Liver (tissue), 9 donors: ENCODE data around the gene ZSWIM4. TPM values are rescaled to one million over a fixed set of nuclear protein-coding genes. Genes with fewer than 3 reads are reported as not detected.

Experiments used
- DNase-seq: peaks from one replicate; pipeline ENCODE4 v3.0.0-alpha.2; 2017; ENCODE audit warnings: low spot score
- H3K27ac ChIP-seq, 2 donors: one replicate each; pipeline ENCODE4 v1.7.0; 2013; ENCODE audit warnings: inconsistent platforms in 2 of 2, low read length in 2 of 2, control low read depth in 1 of 2, low read depth in 1 of 2, mild to moderate bottlenecking in 1 of 2
- H3K27me3 ChIP-seq, 4 donors: one replicate each; pipeline versions ENCODE4 v1.6.1 to v1.7.0; 2013; ENCODE audit warnings: low read length in 3 of 4, inconsistent platforms in 1 of 4, mild to moderate bottlenecking in 1 of 4, moderate library complexity in 1 of 4; ENCODE audit not compliant: control insufficient read depth in 4 of 4, insufficient read depth in 4 of 4
- H3K36me3 ChIP-seq, 4 donors: one replicate each; pipeline versions ENCODE4 v1.6.1 to v1.7.0; 2013; ENCODE audit warnings: low read length in 3 of 4, mild to moderate bottlenecking in 3 of 4, low read depth in 1 of 4, moderate library complexity in 1 of 4; ENCODE audit not compliant: control insufficient read depth in 4 of 4, insufficient read depth in 3 of 4
- H3K4me1 ChIP-seq, 4 donors: one replicate each; pipeline versions ENCODE4 v1.6.1 to v1.7.0; 2013; ENCODE audit warnings: low read length in 3 of 4, mild to moderate bottlenecking in 3 of 4, moderate library complexity in 1 of 4; ENCODE audit not compliant: control insufficient read depth in 4 of 4, insufficient read depth in 4 of 4
- H3K4me3 ChIP-seq, 3 donors: one replicate each; pipeline versions ENCODE4 v1.6.1 to v1.7.0; 2013; ENCODE audit warnings: low read length in 3 of 3, control low read depth in 1 of 3, low read depth in 1 of 3, mild to moderate bottlenecking in 1 of 3
- H3K9ac ChIP-seq, 2 donors: one replicate each; pipeline ENCODE4 v1.7.0; 2013; ENCODE audit warnings: low read length in 2 of 2, mild to moderate bottlenecking in 2 of 2, moderate library complexity in 2 of 2, control low read depth in 1 of 2, low read depth in 1 of 2
- H3K9me3 ChIP-seq, 4 donors: one replicate each; pipeline versions ENCODE4 v1.6.1 to v1.7.0; 2013; ENCODE audit warnings: low read length in 3 of 4; ENCODE audit not compliant: control insufficient read depth in 4 of 4
- EGR1 ChIP-seq, 2 donors: IDR thresholded peaks; 2 replicates each; pipeline ENCODE4 v1.6.1; 2016 to 2018; ENCODE audit warnings: antibody characterized with exemption in 2 of 2, low read depth in 2 of 2
- FOXA1 ChIP-seq: IDR thresholded peaks from 2 replicates; pipeline ENCODE4 v1.6.1; 2016; ENCODE audit warnings: antibody characterized with exemption
- FOXA2 ChIP-seq: IDR thresholded peaks from 2 replicates; pipeline ENCODE4 v1.6.1; 2016; ENCODE audit warnings: antibody characterized with exemption
- GABPA ChIP-seq, 2 donors: IDR thresholded peaks in 1 of 2; conservative IDR thresholded peaks in 1 of 2; 2 replicates each; pipeline ENCODE4 v1.6.1; 2016; ENCODE audit warnings: antibody characterized with exemption in 2 of 2, mild to moderate bottlenecking in 1 of 2, moderate library complexity in 1 of 2
- HNF4A ChIP-seq, 2 donors: conservative IDR thresholded peaks; 2 replicates each; pipeline ENCODE4 v1.6.1; 2016; ENCODE audit warnings: antibody characterized with exemption in 2 of 2, mild to moderate bottlenecking in 2 of 2
- JUND ChIP-seq, 2 donors: IDR thresholded peaks; 2 replicates each; pipeline ENCODE4 v1.6.1; 2016; ENCODE audit warnings: antibody characterized with exemption in 2 of 2
- NR2F2 ChIP-seq: IDR thresholded peaks from 2 replicates; pipeline ENCODE4 v1.6.1; 2016; ENCODE audit warnings: antibody characterized with exemption
- RAD21 ChIP-seq, 2 donors: IDR thresholded peaks; 2 replicates each; pipeline ENCODE4 v1.6.1; 2016; ENCODE audit warnings: antibody characterized with exemption in 2 of 2, mild to moderate bottlenecking in 2 of 2
- RXRA ChIP-seq, 2 donors: IDR thresholded peaks; 2 replicates each; pipeline ENCODE4 v1.6.1; 2017 to 2018; ENCODE audit warnings: antibody characterized with exemption in 2 of 2, mild to moderate bottlenecking in 1 of 2
- SP1 ChIP-seq: IDR thresholded peaks from 2 replicates; pipeline ENCODE4 v1.6.1; 2018; ENCODE audit warnings: antibody characterized with exemption, mild to moderate bottlenecking
- TAF1 ChIP-seq: conservative IDR thresholded peaks from 2 replicates; pipeline ENCODE4 v1.6.1; 2016; ENCODE audit warnings: antibody characterized with exemption, mild to moderate bottlenecking
- YY1 ChIP-seq: IDR thresholded peaks from 2 replicates; pipeline ENCODE4 v1.6.1; 2016; ENCODE audit warnings: antibody characterized with exemption, mild to moderate bottlenecking
- WGBS: extraction: QIAGEN DNeasy Blood & Tissue Kit; methylation state at CpG from one replicate; pipeline ENCODE4 v1.1.7; 2013; 5-methylcytosine and 5-hydroxymethylcytosine counted together
- polyA plus RNA-seq, 2 donors: library from polyadenylated mRNA; stranded (reverse) in 1 of 2; unstranded in 1 of 2; fragments of 200-250 nt in 1 of 2; fragments of >200 nt in 1 of 2; fragmentation: Nextera tagmentation in 1 of 2; extraction: Ambion mirVana in 1 of 2; gene quantifications; one replicate each; pipeline versions ENCODE4 v1.2.1 to v1.2.3, GENCODE V29; 2013 to 2015
- total RNA-seq, 2 donors: library from RNA; depleted of rRNA; stranded (reverse); fragments of >200 nt; gene quantifications; one replicate each; pipeline ENCODE4 v1.2.3, GENCODE V29; 2014
- TF ChIP-seq, protein P1 (sequence below): IDR thresholded peaks from 2 replicates; pipeline ENCODE4 v1.6.1; 2016; ENCODE audit warnings: antibody characterized with exemption
- TF ChIP-seq, protein P2 (sequence below): IDR thresholded peaks from 2 replicates; pipeline ENCODE4 v1.6.1; 2016; ENCODE audit warnings: antibody characterized with exemption
- TF ChIP-seq, protein P3 (sequence below): fragments of 150-350 bp; IDR thresholded peaks from 2 replicates; pipeline ENCODE4 v1.5.1; 2017; ENCODE audit warnings: improper control_type of control experiment, low read depth, low read length; ENCODE audit not compliant: missing input control
- TF ChIP-seq, protein P4 (sequence below): IDR thresholded peaks from 2 replicates; pipeline ENCODE4 v1.6.1; 2016; ENCODE audit warnings: antibody characterized with exemption
- donor health status: healthy.
- donor health status: healthy.
- donor health status: healthy.
- donor health status: healthy.
- donor health status: healthy.

ZSWIM4 gene
- total and polyA plus RNA-seq, 4 donors: 0.14 to 2.2 (median 1.2) TPM

DNA sequence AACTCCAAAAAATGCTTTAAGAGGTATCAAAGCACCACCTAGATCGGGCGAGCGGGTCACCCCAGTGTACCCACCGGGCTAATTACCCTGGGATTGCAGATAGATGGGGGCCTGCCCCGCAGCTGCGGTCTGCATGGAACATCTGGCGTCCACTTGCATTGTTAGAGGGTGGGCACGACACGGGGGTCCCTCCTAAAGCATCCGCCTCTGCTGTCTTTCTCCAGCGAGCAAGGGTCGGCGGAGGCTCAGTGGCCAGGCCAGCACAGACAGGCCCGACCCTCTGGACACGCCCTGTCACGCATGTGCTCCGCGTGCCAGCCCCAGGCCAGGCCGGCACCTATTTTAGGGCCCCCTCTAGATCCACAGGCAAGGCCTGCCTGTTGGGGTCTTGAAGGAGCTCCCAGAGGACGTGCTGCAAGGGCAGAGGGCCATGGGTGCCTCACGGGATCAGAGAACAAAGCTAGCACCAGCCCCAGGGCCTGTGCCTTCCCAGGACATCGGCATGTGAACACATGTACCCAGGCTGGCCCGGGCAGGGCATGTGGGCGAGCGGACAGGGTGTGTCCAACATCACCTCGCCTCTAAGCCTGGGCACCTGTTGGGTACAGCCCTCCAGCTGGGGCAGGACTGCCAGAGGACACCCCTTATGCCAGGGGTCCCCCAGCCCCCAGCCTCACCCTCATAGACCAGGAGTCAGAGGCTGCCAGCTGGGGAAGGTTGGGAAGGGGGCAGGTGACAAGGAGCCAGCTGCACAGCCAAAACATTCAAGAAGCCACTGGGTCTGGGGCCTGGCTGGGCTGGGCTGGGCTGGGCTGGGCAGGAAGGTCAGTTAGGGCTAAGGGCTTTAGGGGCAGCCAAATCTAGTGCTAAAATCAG, 46.1 kb downstream of the ZSWIM4 start:
- TF ChIP-seq, protein P1, sequence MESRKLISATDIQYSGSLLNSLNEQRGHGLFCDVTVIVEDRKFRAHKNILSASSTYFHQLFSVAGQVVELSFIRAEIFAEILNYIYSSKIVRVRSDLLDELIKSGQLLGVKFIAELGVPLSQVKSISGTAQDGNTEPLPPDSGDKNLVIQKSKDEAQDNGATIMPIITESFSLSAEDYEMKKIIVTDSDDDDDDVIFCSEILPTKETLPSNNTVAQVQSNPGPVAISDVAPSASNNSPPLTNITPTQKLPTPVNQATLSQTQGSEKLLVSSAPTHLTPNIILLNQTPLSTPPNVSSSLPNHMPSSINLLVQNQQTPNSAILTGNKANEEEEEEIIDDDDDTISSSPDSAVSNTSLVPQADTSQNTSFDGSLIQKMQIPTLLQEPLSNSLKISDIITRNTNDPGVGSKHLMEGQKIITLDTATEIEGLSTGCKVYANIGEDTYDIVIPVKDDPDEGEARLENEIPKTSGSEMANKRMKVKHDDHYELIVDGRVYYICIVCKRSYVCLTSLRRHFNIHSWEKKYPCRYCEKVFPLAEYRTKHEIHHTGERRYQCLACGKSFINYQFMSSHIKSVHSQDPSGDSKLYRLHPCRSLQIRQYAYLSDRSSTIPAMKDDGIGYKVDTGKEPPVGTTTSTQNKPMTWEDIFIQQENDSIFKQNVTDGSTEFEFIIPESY: no peak
- TF ChIP-seq YY1 (no peak), SP1 (no peak), FOXA2 (no peak), TAF1 (no peak), GABPA (IDR thresholded peaks at IDR 0.05 in 1 of 2, conservative IDR thresholded peaks at IDR 0.05 in 1 of 2) (no peak), HNF4A (conservative IDR thresholded peaks at IDR 0.05) (no peak), JUND (IDR thresholded peaks at IDR 0.05) (no peak), FOXA1 (no peak), RAD21 (IDR thresholded peaks at IDR 0.05) (no peak), EGR1 (IDR thresholded peaks at IDR 0.05; ENCODE audit: low read depth in 2 of 2) (no peak), NR2F2 (no peak)
- TF ChIP-seq, protein P2, sequence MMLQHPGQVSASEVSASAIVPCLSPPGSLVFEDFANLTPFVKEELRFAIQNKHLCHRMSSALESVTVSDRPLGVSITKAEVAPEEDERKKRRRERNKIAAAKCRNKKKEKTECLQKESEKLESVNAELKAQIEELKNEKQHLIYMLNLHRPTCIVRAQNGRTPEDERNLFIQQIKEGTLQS: no peak
- TF ChIP-seq, protein P3, sequence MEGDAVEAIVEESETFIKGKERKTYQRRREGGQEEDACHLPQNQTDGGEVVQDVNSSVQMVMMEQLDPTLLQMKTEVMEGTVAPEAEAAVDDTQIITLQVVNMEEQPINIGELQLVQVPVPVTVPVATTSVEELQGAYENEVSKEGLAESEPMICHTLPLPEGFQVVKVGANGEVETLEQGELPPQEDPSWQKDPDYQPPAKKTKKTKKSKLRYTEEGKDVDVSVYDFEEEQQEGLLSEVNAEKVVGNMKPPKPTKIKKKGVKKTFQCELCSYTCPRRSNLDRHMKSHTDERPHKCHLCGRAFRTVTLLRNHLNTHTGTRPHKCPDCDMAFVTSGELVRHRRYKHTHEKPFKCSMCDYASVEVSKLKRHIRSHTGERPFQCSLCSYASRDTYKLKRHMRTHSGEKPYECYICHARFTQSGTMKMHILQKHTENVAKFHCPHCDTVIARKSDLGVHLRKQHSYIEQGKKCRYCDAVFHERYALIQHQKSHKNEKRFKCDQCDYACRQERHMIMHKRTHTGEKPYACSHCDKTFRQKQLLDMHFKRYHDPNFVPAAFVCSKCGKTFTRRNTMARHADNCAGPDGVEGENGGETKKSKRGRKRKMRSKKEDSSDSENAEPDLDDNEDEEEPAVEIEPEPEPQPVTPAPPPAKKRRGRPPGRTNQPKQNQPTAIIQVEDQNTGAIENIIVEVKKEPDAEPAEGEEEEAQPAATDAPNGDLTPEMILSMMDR: no peak
- TF ChIP-seq, protein P4, sequence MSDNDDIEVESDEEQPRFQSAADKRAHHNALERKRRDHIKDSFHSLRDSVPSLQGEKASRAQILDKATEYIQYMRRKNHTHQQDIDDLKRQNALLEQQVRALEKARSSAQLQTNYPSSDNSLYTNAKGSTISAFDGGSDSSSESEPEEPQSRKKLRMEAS: no peak
- Histone ChIP-seq H3K4me1 (peaks cover 2 to 9% (median 6%) of the 10 kb centered on the region in 4 donors), H3K9ac (peak overlapping the region; percentile 34 to 60), H3K27me3 (no peaks in the 10 kb centered on the region), H3K27ac (peak overlapping the region; percentile 94 to 97), H3K36me3 (peaks cover 0 to under 1% (median 0%) of the 10 kb centered on the region in 4 donors), H3K9me3 (no peaks in the 10 kb centered on the region), H3K4me3 (peak overlapping the region; percentile 63 to 82 (median 65))
- 60% methylated on average over 26 of the region's 26 CpGs for WGBS
- DNase-seq: no peak

DNA sequence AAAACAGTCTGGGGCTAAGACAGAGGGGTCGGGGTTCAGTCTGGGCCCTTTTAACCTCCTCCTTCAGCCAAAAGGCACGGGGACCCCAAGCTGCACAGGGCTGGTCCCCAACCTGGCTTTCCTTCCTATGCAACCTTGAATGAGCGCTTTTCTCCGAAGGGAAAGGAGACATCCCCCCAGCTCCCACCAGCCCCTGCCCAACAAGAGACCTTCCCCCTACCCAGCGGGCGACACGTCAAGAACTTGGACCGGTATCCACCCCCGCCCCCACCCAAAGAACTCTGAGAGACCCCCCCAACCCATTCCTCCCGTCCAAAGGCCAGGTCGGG, 46.7 kb downstream of the ZSWIM4 start:
- Histone ChIP-seq H3K4me3 (peak overlapping the region; percentile 51 to 82 (median 63)), H3K9ac (peak overlapping the region; percentile 37 to 60), H3K27me3 (no peaks in the 10 kb centered on the region), H3K4me1 (peaks cover 2 to 9% (median 6%) of the 10 kb centered on the region in 4 donors), H3K27ac (peak overlapping the region; percentile 94 to 97), H3K36me3 (no peaks in the 10 kb centered on the region), H3K9me3 (no peaks in the 10 kb centered on the region)
- 43% methylated on average over 11 of the region's 11 CpGs for WGBS
- no peak for DNase-seq
- TF ChIP-seq FOXA1 (no peak), TAF1 (no peak), HNF4A (conservative IDR thresholded peaks at IDR 0.05) (no peak), FOXA2 (no peak), JUND (IDR thresholded peaks at IDR 0.05) (no peak), YY1 (no peak), RXRA (IDR thresholded peaks at IDR 0.05) (no peak), GABPA (IDR thresholded peaks at IDR 0.05 in 1 of 2, conservative IDR thresholded peaks at IDR 0.05 in 1 of 2) (no peak)
- TF ChIP-seq, protein P1: no peak
- TF ChIP-seq, protein P3: no peak
- TF ChIP-seq, protein P2: no peak
- TF ChIP-seq, protein P4: no peak
